Lower leg skin (tissue), 3 donors: Measurements from ENCODE around the gene SPRED1.

Experiments used
- POLR2A ChIP-seq, 2 donors: fragments of 450-650 bp; IDR thresholded peaks; one replicate each; pipeline ENCODE4 v1.6.1; 2016 to 2017; ENCODE audit warnings: antibody characterized with exemption in 2 of 2, mild to moderate bottlenecking in 1 of 2, moderate library complexity in 1 of 2
- TF ChIP-seq, protein P1 (sequence below), 3 donors: fragments of 450-650 bp; IDR thresholded peaks; one replicate each; pipeline ENCODE4 v1.5.1; 2016; ENCODE audit warnings: antibody characterized with exemption in 3 of 3, mild to moderate bottlenecking in 3 of 3, moderate library complexity in 2 of 3

DNA sequence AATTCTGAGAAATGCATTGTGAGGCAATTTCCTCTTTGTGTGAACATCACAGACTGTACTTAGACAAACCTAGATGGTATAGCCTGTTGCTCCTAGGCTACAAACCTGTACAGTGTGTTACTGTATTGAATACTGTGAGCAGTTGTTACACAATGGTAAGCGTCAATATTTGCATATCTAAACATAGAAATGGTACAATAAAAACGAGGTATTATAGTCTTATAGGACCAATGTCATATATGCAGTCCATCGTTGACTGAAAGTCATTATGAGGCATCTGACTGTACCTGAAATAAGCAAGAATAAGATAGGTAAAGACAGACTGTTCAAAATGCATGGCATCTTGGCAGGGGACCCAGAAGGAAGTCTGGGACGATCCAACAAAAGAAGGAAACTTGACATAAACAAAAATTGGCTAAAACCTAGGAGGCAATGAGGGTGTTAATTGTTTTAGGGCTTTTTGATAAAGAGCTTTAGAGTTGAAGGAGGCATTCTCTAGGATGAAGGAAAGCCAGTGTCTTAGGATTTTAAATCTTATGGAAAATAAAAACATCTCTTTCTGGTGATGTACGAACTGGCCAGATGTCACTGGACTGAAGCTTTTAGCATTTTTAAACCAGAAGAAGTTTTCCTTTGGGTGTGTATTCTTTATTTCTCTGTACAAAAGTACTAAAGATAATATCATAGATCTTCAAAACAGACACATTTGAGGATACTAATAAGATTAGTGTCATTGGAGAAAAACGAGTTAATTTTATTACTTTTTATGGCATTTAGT lies 9.2 kb upstream of the SPRED1 start:
- TF ChIP-seq POLR2A (IDR thresholded peaks at IDR 0.05), result no peak
- TF ChIP-seq, protein P1, sequence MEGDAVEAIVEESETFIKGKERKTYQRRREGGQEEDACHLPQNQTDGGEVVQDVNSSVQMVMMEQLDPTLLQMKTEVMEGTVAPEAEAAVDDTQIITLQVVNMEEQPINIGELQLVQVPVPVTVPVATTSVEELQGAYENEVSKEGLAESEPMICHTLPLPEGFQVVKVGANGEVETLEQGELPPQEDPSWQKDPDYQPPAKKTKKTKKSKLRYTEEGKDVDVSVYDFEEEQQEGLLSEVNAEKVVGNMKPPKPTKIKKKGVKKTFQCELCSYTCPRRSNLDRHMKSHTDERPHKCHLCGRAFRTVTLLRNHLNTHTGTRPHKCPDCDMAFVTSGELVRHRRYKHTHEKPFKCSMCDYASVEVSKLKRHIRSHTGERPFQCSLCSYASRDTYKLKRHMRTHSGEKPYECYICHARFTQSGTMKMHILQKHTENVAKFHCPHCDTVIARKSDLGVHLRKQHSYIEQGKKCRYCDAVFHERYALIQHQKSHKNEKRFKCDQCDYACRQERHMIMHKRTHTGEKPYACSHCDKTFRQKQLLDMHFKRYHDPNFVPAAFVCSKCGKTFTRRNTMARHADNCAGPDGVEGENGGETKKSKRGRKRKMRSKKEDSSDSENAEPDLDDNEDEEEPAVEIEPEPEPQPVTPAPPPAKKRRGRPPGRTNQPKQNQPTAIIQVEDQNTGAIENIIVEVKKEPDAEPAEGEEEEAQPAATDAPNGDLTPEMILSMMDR (IDR thresholded peaks at IDR 0.05), result no peak
